HG03095 (cell line): ENCODE data around the gene FAM120C.

Experiments
- ATAC-seq: cut with Tn5 transposase; IDR thresholded peaks from one replicate; pipeline ENCODE4 v1.9.1; 2021; ENCODE audit warnings: moderate library complexity; ENCODE audit not compliant: unreplicated experiment

Gene FAM120C, protein sequence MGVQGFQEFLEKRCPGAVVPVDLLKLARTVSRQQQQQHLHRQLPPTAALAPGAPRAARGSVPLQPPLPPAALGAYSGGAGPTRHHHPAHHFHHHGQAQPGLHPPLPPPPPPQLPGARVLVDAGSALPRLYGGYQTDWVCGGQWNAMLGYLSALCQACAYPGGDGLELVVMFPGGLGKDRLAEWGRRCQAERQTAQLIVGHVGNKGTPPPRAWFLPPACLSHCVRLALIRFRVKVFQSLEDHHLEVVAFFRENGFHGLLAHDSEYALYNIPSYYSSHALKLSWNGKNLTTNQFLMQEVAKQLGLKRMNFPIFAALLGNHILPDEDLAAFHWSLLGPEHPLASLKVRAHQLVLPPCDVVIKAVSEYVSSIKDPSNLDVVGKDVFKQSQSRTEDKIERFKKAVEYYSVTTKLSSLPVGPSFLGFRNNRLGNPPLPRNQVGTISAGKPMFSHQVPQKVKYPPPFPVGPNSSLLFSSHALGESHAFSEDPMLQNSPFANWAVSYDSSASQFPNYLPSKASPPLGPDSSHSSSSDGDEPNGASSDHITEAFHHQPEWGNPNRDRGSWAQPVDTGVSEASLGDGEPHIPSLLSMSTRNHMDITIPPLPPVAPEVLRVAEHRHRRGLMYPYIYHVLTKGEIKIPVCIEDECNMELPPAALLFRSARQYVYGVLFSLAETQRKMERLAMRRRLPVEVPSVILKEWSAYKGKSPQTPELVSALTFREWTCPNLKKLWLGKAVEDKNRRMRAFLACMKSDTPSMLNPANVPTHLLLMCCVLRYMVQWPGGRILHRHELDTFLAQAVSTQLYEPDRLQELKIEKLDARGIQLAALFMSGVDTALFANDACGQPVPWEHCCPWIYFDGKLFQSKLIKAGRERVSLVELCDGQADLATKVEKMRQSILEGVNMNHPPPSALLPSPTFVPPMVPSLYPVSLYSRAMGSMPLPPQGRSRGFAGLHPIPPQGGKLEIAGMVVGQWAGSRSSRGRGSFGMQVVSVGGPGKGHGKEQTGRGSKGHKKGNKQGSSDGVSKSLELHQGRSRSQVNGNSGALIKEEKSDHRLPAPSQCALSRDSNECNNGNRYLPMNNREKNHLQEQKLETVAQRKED

GRCh38 chrX:54182864-54183613 is at the start of gene FAM120C:
Gene FAM120C, minus strand, starts transcription at chrX:54183254. Its CDS starts 56 bp downstream, at chrX:54183198.
- peak; percentile 68 for ATAC-seq

DNA sequence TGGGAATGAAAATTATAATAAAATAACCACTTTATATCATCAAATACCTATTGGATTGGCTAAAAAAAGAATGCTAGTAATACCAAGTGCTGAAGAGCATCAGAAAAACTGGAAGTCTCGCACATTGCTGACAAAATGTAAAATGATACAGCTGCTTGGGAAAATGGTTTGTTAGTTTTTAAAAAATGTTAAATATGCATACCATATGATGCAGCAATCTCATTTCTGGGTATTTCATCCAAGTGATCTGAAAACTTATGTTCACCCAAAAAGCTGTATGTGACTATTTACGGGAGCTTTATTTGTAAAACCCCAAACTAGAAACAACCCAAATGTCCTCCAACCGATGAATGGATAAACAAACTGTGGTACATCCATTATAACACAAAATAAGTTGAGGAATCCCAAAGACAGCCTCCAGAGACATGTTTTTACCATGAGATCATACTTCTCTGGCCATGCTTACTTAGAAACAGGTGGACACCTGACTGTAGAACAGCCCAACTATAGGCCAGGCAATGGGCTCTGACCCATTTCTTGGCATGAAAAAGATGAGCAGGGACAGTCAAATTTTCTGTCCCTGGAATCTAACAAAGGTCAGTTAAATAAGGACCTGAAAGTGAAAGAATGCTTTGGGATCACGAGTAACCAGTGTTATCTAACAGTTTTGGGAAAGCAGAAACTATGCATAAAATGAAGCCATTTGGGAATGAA is 47.5 kb upstream of the FAM120C start:
- no peak for ATAC-seq

- no peak for ATAC-seq
These were observed 40.5 kb upstream of the FAM120C start for GRCh38 chrX:54223581-54223980.

GRCh38 chrX:54213603-54214002 is 30.5 kb upstream of the FAM120C start:
- ATAC-seq = no peak

DNA sequence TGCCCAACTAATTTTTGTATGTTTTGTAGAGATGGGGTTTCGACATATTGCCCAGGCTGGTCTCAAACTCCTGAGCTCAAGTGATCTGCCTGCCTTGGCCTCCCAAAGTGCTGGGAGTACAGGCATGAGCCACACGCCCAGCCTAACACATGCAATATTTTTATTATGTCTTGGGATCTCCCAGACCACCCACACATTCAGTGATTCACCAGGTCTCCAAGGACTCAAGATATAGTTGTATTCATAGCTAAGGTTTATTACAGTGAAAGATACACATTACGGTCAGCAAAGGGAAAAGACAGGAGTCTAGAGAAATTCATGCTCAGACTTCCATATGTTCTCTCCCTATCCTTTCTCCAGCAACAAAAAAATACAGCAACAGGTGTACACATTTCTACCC is 25.5 kb upstream of the FAM120C start:
- ATAC-seq = no peak

DNA sequence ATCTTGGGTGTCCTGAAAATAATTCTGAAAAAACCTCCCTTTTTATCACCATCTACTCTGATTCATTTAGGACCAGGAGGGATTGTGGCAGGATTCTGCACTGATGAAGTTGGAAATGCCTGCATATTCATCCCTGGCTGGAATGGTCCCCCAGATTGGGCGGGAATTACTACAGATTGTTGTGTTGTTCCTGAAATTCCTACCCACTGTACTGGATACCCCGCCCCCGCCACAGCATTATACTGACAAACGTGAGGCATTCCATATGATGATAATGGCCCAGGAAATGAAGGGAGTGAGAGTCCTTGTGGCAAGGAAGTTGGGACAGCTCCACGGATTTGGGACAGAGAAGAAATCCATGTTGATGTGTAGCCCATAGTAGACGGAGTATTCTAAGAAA is 15.2 kb upstream of the FAM120C start:
- ATAC-seq = no peak

- ATAC-seq = no peak
These were observed 12.0 kb upstream of the FAM120C start for GRCh38 chrX:54194982-54195588.

DNA sequence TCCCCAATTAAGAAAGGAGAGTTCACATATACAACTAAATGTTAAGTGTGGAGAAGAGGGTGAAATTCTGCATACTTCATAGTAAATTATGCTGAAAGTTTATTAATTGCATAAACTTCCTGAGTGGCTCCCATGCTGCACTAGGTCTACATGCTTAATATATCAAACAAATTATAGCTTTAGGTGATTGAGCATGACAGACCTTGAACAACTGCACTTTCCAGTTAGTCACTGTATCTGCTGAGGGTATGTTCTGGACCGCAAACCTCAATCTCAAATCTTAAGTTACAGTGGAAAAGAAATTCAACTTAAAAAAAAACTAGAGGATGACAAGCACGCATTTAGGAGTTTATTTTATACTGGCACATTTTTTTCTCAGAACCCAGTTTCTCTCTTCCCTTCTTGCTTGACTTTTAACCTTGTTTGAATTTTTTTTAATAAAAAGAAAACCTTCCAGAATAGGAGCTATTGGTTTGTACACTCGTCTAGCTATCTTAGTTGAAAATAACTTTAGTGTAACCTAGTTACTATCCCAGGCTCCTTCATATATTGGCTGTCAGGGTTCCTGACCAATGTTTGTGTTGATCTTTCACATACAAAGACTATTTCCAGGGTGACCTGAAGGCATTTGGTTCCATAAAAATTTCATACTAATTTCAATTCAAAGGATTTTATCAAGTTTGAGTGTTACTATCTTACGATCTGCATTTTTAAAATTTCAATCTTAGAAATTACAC is 10.2 kb upstream of the FAM120C start:
- ATAC-seq = no peak

DNA sequence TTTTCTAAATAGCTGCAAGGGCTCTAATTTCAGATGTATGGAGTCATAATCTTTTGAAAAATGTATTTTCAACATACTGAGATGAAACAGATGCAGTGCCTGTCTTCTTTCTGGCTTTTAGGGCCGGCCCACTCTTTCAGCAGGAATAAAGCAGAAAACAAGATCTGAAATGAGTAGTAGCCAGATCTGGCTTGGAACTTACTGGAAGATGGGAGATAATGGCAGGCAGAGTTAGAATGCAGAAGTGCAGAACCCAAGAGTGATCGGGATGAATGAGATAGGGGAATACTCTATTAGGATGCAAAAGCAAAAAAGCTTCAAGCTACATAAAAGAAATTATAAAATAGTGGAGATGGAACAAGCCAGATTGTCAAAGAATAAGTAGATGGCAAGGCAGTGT is 1.4 kb upstream of the FAM120C start:
- no peak for ATAC-seq

- peak; percentile 53 for ATAC-seq
These were observed 725 bp downstream of the FAM120C start for GRCh38 chrX:54182194-54182863.

GRCh38 chrX:54181202-54181953 is 1.7 kb downstream of the FAM120C start:
- no peak for ATAC-seq

DNA sequence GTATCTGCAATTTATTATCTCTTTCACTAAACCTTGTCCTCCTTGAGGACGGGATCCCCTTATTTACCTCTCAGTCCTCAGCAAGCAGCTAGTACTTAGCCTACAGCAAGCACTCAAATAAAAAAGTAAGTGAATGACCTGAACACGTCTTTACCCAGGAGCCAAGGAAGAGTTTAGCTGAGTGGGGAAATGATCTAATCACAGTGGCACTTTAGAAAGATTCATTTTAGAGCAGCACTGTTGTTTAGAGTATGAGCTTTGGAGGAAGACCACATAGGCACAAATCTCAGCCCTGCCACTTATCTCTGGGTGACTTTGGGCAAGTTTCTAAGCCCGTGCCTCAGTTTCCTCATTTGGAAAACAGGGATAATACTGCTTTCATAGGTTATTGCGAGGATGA is 2.7 kb downstream of the FAM120C start:
- ATAC-seq = no peak

- no peak for ATAC-seq
These were observed 4.7 kb downstream of the FAM120C start for GRCh38 chrX:54178100-54178940.

- no peak for ATAC-seq
These were observed 5.7 kb downstream of the FAM120C start for GRCh38 chrX:54177306-54177705.

- ATAC-seq = no peak
These were observed 9.3 kb downstream of the FAM120C start for GRCh38 chrX:54173791-54174190.

DNA sequence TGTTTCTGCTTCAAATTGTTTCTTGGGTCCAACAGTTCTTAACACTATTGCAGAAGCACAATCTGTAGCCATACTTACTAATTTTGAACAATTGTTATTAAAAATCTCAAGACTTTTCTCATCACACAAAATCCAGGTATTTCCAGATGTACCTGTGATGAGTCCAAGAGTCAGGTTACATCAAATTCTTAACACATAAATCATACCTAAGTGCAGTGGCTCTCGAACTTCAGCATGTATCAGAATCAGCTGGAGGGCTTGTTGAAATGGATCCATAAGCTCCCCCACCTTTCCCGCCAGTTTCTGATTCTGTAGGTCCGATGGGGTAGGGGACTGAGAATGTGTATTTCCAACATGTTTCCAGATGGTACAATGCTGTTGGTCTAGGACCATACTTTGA is 10.6 kb downstream of the FAM120C start:
- no peak for ATAC-seq
